OCI-LY3 (cell line): ENCODE data around the gene SLC39A1.

Experiments
- CTCF ChIP-seq: fragments of 200-600, 300-600 bp; sonication (generic); IDR thresholded peaks from 2 replicates; pipeline ENCODE4 v1.5.1; 2014; ENCODE audit warnings: antibody characterized with exemption, low read length, low read depth
- EZH2phosphoT487 ChIP-seq: fragments of 200-600 bp; shearing (Covaris generic); IDR thresholded peaks from 2 replicates; pipeline ENCODE4 v1.6.1; 2018; ENCODE audit warnings: antibody characterized with exemption, mixed run types, low read depth

- TF ChIP-seq CTCF, result no peak
- TF ChIP-seq EZH2phosphoT487, result no peak
These were observed 24.3 kb upstream of the SLC39A1 start for GRCh38 chr1:153987621-153988020.
